PFSK-1 (cell line): ENCODE results near the gene SLC5A3.

Experiments used
- POLR2AphosphoS5 ChIP-seq: IDR thresholded peaks from 2 replicates; pipeline ENCODE4 v1.6.1; 2012; ENCODE audit warnings: low read depth, mild to moderate bottlenecking, control low read depth, low read length, moderate library complexity
- TAF1 ChIP-seq: IDR thresholded peaks from 2 replicates; pipeline ENCODE4 v1.6.1; 2012; ENCODE audit warnings: low read length, control low read depth, borderline replicate concordance; ENCODE audit not compliant: insufficient read depth

DNA sequence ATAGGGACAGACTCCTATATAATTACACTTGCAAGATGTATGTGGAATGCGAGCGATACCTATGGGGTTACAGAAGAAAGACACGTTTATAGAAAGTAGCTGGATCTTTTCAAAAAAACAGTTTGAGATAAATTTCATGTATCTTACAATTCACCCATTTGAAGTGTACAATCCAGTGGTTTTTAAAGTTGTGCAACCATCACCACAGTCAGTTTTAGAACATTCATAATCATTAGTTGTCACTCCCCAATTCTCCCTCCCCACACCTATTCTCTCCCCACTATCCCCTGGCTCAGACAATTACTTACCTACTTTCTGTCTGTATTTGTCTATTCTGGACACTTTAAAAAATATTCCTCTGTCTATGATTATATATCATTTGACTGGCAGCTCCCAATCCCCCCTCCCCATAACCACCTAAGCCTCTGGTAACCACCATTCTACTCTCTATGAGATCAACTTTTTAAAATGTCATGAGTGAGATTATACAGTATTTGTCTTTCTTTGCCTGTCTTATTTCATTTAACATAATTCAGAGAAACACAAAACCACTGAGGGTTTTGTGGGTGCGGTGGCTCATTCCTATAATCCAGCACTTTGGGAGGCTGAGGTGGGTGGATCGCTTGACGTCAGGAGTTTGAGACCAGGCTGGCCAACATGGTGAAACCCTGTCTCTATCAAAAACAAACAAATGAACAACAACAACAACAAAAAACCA, 39.1 kb downstream of the SLC5A3 start:
- TF ChIP-seq POLR2AphosphoS5 (no peak), TAF1 (no peak)
